Measurements from ENCODE around the gene CDNF. TPM values are rescaled to one million over a fixed set of nuclear protein-coding genes. Genes with fewer than 3 reads are reported as not detected.
"Not testable (repeated sequence)": the region's sequence is repeated elsewhere in the genome, so short reads cannot be mapped to it uniquely, and the experiment has no call there.

Gene CDNF
- total RNA-seq, 1 experiment from 2014 or later = not detected

DNA sequence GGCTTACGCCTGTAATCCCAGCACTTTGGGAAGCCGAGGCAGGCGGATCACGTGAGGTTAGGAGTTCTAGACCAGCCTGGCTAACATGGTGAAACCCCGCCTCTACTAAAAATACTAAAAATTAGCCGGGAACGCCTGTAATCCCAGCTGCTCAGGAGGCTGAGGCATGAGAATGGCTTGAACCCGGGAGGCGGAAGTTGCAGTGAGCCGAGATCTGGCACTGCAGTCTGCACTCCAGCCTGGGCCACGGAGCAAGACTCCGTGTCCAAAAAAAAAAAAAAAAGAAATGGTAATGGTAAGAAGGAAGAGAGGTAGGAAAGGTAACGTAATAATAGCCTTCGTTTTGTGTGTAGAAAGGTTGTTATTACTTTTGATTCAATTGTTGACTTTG, 1.5 kb upstream of the CDNF start:
- no peak for DNase-seq (ENCODE audit: low read depth)

DNA sequence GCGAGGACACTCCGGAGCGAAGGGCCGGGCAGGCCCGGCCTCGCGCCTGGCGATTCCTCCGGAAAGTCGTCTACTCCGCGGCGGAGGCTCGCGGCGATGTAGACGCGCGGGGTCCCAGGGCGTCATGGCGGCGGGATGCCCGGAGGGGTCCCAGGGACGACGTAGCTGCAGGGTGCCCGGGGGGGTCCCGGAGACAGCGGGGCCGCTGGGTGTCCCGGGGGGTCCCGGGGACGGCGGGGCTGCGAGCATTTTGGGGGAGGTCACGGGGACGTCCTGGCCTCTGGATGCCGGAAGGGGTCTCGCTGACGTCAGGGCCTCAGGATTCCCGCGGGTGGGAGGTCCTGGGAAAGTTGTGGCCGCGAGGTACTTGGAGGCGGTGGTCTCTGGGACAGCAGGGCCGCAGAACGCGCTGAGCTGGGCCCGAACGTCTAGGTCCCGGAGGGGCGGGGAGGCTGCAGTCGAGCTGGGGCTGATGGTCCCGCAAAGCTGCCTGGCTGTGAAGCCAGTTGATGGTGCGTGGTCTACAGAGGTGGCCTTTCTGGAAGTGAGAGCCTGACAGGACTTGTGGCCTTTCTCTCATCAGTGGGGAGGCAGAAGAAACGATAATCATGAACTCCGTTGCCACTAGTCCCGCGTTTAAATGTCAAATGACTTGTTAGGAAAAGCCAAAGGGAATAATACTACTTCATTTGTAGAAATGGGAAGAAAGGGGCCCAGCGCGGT, 906 bp upstream of the CDNF start:
- DNase-seq (ENCODE audit: low read depth) = peak; percentile 17

DNA sequence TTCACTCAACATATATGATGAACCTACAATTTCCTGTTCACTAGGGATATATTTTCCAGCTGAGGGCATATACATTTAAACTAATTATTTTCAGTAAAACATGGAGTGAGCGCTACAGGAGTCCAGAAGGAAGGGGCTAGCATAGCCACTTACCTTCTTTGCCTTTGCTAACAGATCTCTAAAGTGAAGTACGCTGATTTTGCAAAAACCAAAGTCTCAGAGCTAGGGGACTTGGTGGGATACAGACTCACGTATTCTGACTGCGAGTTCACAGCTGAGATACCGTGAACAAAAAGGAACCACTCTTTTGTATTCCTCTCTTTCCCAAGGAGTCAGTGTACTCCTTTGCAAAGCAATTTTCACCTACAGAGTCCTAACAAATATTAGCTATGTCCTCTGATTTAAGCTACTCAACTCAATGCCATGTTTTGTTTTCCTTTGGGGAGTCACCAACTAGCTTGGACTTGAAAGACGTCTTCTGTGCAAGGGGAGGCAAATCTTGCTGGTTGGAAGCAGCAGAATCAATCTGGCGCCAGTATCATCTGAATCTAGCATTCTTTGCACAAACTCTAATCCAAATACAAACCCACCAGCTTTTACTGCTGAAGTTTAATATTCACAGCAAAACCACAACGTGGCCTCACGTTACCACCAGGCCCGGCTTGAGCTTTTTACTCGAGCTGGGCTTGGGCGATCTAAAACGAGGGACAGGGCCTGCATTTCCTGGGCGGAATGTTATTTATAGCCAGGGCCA, 657 bp downstream of the CDNF start:
- DNase-seq (ENCODE audit: low read depth) = no peak

GRCh38 chr10:14836208-14836607, 1.6 kb downstream of the CDNF start:
- DNase-seq (ENCODE audit: low read depth) = no peak

DNA sequence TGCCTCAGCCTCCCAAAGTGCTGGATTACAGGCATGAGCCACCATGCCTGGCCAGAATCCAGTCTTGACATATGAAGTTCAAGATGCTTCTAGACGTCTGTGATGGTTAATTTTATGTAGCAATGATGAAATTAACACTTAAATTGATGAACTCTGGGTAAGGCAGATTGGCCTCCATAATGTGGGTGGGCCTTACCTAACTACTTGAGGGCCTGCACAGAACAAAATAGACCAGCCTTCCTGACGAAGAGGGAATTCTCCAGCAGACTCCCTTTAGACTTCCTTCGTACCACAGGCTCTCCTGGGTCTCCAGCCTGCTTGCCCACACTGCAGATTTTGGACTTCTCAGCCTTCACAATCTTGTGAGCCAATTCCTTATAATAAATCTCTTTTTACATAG, 4.7 kb downstream of the CDNF start:
- no peak for DNase-seq (ENCODE audit: low read depth)

GRCh38 chr10:14826076-14826829, 11.6 kb downstream of the CDNF start:
- DNase-seq (ENCODE audit: low read depth) = no peak

GRCh38 chr10:14823966-14824365, 13.9 kb downstream of the CDNF start:
- DNase-seq (ENCODE audit: low read depth) = no peak

DNA sequence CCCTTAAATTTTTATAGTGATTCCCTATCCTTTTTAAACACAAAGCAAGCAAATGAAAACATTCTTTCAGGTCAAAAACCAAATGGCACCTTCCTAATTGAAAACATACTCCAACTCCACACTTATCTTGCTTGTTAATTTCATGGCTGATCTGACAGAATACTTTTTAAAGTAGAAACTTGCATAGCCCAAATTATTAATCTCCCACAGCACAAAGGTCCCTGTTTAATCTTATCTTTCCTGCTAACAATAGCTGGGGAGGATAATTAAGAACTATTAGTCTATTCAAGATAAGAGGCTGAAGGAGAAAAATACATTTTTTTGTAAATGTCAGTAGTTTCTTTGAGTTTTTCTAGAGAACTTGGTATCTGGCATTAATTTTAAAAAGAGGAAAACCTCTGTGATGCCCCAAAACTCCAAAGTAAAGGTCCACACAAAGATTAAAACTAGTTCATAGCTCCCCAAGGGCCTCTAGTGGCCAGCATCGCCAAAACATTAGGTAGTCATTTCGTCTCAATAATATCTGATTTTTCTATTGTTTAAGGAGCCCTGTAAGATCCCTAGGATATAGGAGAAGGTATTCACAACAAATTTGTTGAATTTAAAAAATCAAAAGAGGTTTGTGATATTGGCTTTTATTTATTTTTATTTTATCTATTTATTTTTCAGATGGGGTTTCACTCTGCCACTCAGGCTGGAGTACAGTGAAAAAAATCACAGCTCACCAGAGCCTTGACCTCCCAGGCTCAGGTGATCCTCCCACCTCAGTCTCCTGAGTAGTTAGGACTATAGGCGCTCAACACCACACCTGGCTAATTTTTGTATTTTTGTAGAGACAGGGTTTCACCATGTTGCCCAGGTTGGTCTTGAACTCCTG, 14.7 kb downstream of the CDNF start:
- DNase-seq (ENCODE audit: low read depth) = peak; percentile 63

DNA sequence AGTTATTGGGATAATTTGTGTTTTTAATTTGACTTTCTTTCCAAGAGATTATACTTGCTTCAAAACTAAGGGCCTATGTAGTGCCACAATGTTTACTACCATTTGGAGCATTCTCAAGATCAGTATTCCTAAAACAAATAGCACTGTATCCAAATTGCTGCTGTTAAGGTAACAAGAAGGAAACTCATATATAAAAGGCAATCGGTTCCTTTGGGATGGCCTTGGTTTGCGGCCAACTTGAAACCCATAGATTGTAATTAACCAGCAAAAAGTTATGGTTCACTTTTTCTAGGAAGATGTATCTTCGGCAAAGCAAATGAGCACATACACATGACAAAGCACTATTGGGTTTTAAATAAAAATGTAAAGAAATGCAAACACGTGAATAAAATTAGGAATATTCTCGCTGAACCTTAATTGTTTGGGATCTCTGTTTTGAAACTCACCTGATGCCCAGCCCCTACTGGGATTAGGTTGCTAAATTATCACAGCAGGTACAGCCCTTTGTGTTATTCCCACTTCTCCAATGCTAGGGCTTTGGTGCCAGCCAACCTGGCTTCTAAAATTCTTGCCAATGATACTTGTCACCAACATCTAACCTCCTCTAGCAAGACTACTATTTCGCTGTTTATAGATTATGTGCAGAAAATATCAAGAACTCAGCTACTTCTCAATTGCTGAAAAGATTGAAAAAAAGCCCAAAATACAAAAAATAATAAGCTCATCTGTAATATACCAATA, 16.0 kb downstream of the CDNF start:
- DNase-seq (ENCODE audit: low read depth) = no peak

DNA sequence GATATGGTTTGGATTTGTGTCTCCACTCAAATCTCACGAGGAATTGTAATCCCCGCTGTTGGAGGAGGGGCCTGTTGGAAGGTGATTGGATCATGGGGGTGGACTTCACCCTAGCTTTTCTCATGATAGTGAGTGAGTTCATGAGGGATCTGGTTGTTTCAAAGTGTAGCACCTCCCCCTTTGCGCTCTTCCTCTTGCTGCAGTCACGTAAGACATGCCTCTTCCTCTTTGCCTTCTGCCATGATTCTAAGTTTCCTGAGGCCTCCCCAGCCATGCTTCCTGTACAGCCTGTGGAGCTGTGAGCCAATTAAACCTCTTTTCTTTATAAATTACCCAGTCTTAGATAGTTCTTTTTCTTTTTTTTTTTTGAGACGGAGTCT, 17.1 kb downstream of the CDNF start:
- peak; percentile 64 for DNase-seq (ENCODE audit: low read depth)

GRCh38 chr10:14820010-14820774, 17.6 kb downstream of the CDNF start:
- peak; percentile 92 for DNase-seq (ENCODE audit: low read depth)

GRCh38 chr10:14816717-14817116, 21.1 kb downstream of the CDNF start:
- DNase-seq (ENCODE audit: low read depth) = not testable (repeated sequence)

DNA sequence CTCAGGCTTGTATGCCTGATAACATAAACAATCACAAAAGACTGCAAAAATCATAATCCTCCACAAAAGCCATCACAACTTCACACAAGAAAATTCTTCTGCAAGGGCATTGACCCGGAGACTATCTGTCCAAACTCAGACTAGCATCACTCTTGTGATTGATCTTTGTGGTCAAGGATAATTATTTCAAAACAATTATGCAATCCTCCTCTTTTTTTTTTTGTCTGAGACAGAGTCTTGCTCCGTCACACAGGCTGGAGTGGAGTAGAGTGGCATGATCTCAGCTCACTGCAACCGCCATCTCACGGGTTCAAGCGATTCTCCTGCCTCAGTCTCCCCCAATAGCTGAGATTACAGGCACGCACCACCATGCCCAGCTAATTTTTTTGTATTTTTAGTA, 22.2 kb downstream of the CDNF start:
- DNase-seq (ENCODE audit: low read depth) = no peak

- DNase-seq (ENCODE audit: low read depth) = peak; percentile 82
Observed at GRCh38 chr10:14812271-14812670, 25.6 kb downstream of the CDNF start.

- no peak for DNase-seq (ENCODE audit: low read depth)
Observed at GRCh38 chr10:14810969-14811953, 26.6 kb downstream of the CDNF start.

DNA sequence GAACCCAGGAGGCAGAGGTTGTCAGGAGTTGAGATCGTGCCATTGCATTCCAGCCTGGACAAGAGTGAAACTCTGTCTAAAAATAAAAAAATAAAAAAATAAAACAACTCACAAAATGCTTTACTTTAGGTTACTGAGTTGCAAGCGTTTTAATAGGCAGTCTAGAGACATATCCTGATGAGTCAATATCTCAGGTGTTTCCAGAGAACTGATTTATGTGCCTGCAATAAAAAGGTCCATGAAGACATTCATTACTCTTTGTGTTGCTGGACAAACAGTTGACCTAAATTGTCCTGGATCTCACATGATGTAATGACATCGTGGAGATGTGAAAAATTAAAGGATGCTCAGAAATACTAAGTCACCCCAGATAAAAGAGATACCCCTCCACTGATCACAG, 31.5 kb downstream of the CDNF start:
- no peak for DNase-seq (ENCODE audit: low read depth)

- DNase-seq (ENCODE audit: low read depth) = no peak
Observed at GRCh38 chr10:14803827-14804226, 34.0 kb downstream of the CDNF start.

DNA sequence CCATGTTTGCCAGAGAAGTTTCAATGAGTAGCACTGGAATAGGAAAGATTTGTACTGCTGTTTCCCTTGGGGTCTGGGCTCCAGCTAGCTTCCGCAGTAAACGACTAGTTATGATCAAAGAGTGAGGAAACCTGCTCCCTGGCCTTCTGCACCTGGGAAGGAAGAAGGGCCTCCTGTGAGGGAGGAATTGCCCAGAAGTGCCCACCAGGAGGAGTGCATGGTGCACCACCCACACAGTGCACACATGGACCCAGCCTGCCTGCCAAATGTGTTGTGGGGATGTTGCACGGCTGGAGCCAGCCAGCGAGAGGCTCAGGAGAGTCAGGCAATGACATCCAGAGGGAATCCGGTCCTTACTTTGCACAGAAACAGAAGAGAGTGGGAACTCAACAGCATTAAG, 36.1 kb downstream of the CDNF start:
- DNase-seq (ENCODE audit: low read depth) = peak; percentile 50

- DNase-seq (ENCODE audit: low read depth) = no peak
Observed at GRCh38 chr10:14800397-14800796, 37.4 kb downstream of the CDNF start.
